ENCODE results near the gene TMEM117.
"Not testable (repeated sequence)": the region's sequence is repeated elsewhere in the genome, so short reads cannot be mapped to it uniquely, and the experiment has no call there.

The TMEM117 gene

GRCh38 chr12:43841253-43841652 lies 5.4 kb downstream of the TMEM117 start:
- no peak for DNase-seq (ENCODE audit: low read depth)

- no peak for DNase-seq (ENCODE audit: low read depth)
Observed at GRCh38 chr12:43842259-43842658, 6.4 kb downstream of the TMEM117 start.

- not testable (repeated sequence) for DNase-seq (ENCODE audit: low read depth)
Observed at GRCh38 chr12:43847425-43848225, 11.7 kb downstream of the TMEM117 start.

GRCh38 chr12:43848226-43848507 lies 12.3 kb downstream of the TMEM117 start:
- DNase-seq (ENCODE audit: low read depth): no peak

- DNase-seq (ENCODE audit: low read depth): no peak
Observed at GRCh38 chr12:43848786-43849185, 12.9 kb downstream of the TMEM117 start.

GRCh38 chr12:43852744-43853143 lies 16.9 kb downstream of the TMEM117 start:
- no peak for DNase-seq (ENCODE audit: low read depth)

GRCh38 chr12:43856972-43857371 lies 21.1 kb downstream of the TMEM117 start:
- no peak for DNase-seq (ENCODE audit: low read depth)

GRCh38 chr12:43858096-43858495 lies 22.2 kb downstream of the TMEM117 start:
- DNase-seq (ENCODE audit: low read depth): no peak

GRCh38 chr12:43858991-43859390 lies 23.1 kb downstream of the TMEM117 start:
- DNase-seq (ENCODE audit: low read depth): no peak

- DNase-seq (ENCODE audit: low read depth): no peak
Observed at GRCh38 chr12:43861015-43861839, 25.3 kb downstream of the TMEM117 start.

GRCh38 chr12:43861840-43862150 lies 25.9 kb downstream of the TMEM117 start:
- no peak for DNase-seq (ENCODE audit: low read depth)

- no peak for DNase-seq (ENCODE audit: low read depth)
Observed at GRCh38 chr12:43863770-43864366, 28.0 kb downstream of the TMEM117 start.

GRCh38 chr12:43864557-43864956 lies 28.7 kb downstream of the TMEM117 start:
- DNase-seq (ENCODE audit: low read depth): not testable (repeated sequence)

GRCh38 chr12:43869184-43869583 lies 33.3 kb downstream of the TMEM117 start:
- DNase-seq (ENCODE audit: low read depth): no peak

GRCh38 chr12:43869765-43870164 lies 33.9 kb downstream of the TMEM117 start:
- DNase-seq (ENCODE audit: low read depth): not testable (repeated sequence)

GRCh38 chr12:43871258-43871657 lies 35.4 kb downstream of the TMEM117 start:
- not testable (repeated sequence) for DNase-seq (ENCODE audit: low read depth)

GRCh38 chr12:43872396-43872795 lies 36.5 kb downstream of the TMEM117 start:
- no peak for DNase-seq (ENCODE audit: low read depth)

- no peak for DNase-seq (ENCODE audit: low read depth)
Observed at GRCh38 chr12:43878050-43878449, 42.2 kb downstream of the TMEM117 start.

- no peak for DNase-seq (ENCODE audit: low read depth)
Observed at GRCh38 chr12:43880547-43880946, 44.7 kb downstream of the TMEM117 start.

GRCh38 chr12:43882578-43883178 lies 46.8 kb downstream of the TMEM117 start:
- DNase-seq (ENCODE audit: low read depth): no peak

GRCh38 chr12:43883311-43883710 lies 47.4 kb downstream of the TMEM117 start:
- no peak for DNase-seq (ENCODE audit: low read depth)

- DNase-seq (ENCODE audit: low read depth): no peak
Observed at GRCh38 chr12:43883748-43884147, 47.9 kb downstream of the TMEM117 start.

Measured in stimulated activated CD8-positive, alpha-beta memory T cell treated with anti-CD3 and anti-CD28 coated beads, Interleukin-4, amount 100 ng/mL, for 24 hours (primary cell).